WTC11 (cell line): ENCODE results near the gene CFAP251. TPM values are rescaled to one million over a fixed set of nuclear protein-coding genes. Genes with fewer than 3 reads are reported as not detected.

ENCODE experiments used
- ATAC-seq: fragments of 200-7000 bp; cut with Tn5 transposase; 2 replicates; pipeline ENCODE4 v1.10.0; 2021; ENCODE audit warnings: mild to moderate bottlenecking, moderate library complexity
- CTCF ChIA-PET: fragments of 300-600 bp; sonication (Branson Sonifier 250); formaldehyde crosslinking; loops from one replicate; lab custom pipeline; 2021; ENCODE audit warnings: antibody characterized with exemption; lab: Charles Lee
- POLR2A ChIA-PET: fragments of 350-600 bp; sonication (Branson Sonifier 250); formaldehyde crosslinking; loops from one replicate; lab custom pipeline; 2021; ENCODE audit warnings: antibody characterized with exemption; lab: Charles Lee
- DNase-seq: peaks from one replicate; pipeline ENCODE4 v3.0.0; 2021; ENCODE audit warnings: low spot score
- H3K27ac Mint-ChIP-seq: 2 replicates; pipeline ENCODE4 v1.8.0; 2021; ENCODE audit warnings: mixed read lengths
- H3K27me3 Mint-ChIP-seq: 2 replicates; pipeline ENCODE4 v1.8.0; 2021; ENCODE audit warnings: low read depth, mild to moderate bottlenecking, moderate library complexity, mixed read lengths
- H3K36me3 Mint-ChIP-seq: 2 replicates; pipeline ENCODE4 v1.8.0; 2021; ENCODE audit warnings: mixed read lengths
- H3K4me1 Mint-ChIP-seq: 2 replicates; pipeline ENCODE4 v1.8.0; 2022; ENCODE audit warnings: mixed read lengths
- H3K4me3 Mint-ChIP-seq: 2 replicates; pipeline ENCODE4 v1.8.0; 2021; ENCODE audit warnings: mild to moderate bottlenecking, moderate library complexity, mixed read lengths
- H3K9me3 Mint-ChIP-seq: 2 replicates; pipeline ENCODE4 v1.8.0; 2021; ENCODE audit warnings: mixed read lengths
- CREB1 ChIP-seq: sonication (generic); formaldehyde crosslinking; IDR thresholded peaks from 2 replicates; pipeline ENCODE4 v1.8.0; 2023; ENCODE audit warnings: mild to moderate bottlenecking, missing genetic modification reagents
- ELF4 ChIP-seq: sonication (generic); formaldehyde crosslinking; IDR thresholded peaks from 2 replicates; pipeline ENCODE4 v1.8.1; 2022; ENCODE audit warnings: low read depth, mild to moderate bottlenecking, moderate library complexity, missing genetic modification reagents
- TCF7 ChIP-seq: sonication (generic); formaldehyde crosslinking; IDR thresholded peaks from 2 replicates; pipeline ENCODE4 v1.8.0; 2022; ENCODE audit warnings: mild to moderate bottlenecking, low read depth, missing genetic modification reagents, moderate library complexity
- ZBTB21 ChIP-seq: sonication (generic); formaldehyde crosslinking; IDR thresholded peaks from 2 replicates; pipeline ENCODE4 v1.8.1; 2023; ENCODE audit warnings: mild to moderate bottlenecking, missing genetic modification reagents, borderline replicate concordance
- ZNF416 ChIP-seq: fragments of 250-450 bp; sonication (Bioruptor Pico); IDR thresholded peaks from 2 replicates; pipeline ENCODE4 v1.9.0; 2021; ENCODE audit warnings: mild to moderate bottlenecking, inconsistent platforms
- total RNA-seq: library from RNA; stranded (reverse); gene quantifications from 3 replicates; pipeline ENCODE4 v1.2.3, GENCODE V29; 2021
- TF ChIP-seq, protein P1 (sequence below): sonication (generic); formaldehyde crosslinking; IDR thresholded peaks from 2 replicates; pipeline ENCODE4 v1.8.1; 2022; ENCODE audit warnings: low read depth, missing genetic modification reagents, borderline replicate concordance
- TF ChIP-seq, protein P2 (sequence below): sonication (generic); formaldehyde crosslinking; IDR thresholded peaks from 2 replicates; pipeline ENCODE4 v1.8.1; 2023; ENCODE audit warnings: mild to moderate bottlenecking, missing genetic modification reagents, moderate library complexity
- TF ChIP-seq, protein P3 (sequence below): sonication (generic); formaldehyde crosslinking; IDR thresholded peaks from 2 replicates; pipeline ENCODE4 v1.8.0; 2022; ENCODE audit warnings: mild to moderate bottlenecking, missing genetic modification reagents
- TF ChIP-seq, protein P4 (sequence below): sonication (generic); formaldehyde crosslinking; IDR thresholded peaks from 2 replicates; pipeline ENCODE4 v1.8.0; 2022; ENCODE audit warnings: mild to moderate bottlenecking, missing genetic modification reagents
- TF ChIP-seq, protein P5 (sequence below): sonication (generic); formaldehyde crosslinking; IDR thresholded peaks from 2 replicates; pipeline ENCODE4 v1.8.1; 2023; ENCODE audit warnings: mild to moderate bottlenecking, missing genetic modification reagents, moderate library complexity
- TF ChIP-seq, protein P6 (sequence below): sonication (generic); formaldehyde crosslinking; IDR thresholded peaks from 2 replicates; pipeline ENCODE4 v1.8.0; 2022; ENCODE audit warnings: mild to moderate bottlenecking, missing genetic modification reagents
- TF ChIP-seq, protein P7 (sequence below): fragments of 250-450 bp; sonication (Bioruptor Pico); IDR thresholded peaks from 2 replicates; pipeline ENCODE4 v1.9.0; 2021; ENCODE audit warnings: mild to moderate bottlenecking
- TF ChIP-seq, protein P8 (sequence below): fragments of 250-450 bp; sonication (Bioruptor Pico); IDR thresholded peaks from 2 replicates; pipeline ENCODE4 v1.9.0; 2021; ENCODE audit warnings: mild to moderate bottlenecking, borderline replicate concordance

CFAP251 gene
- total RNA-seq, 1 experiment from 2014 or later = 3.1 TPM

DNA sequence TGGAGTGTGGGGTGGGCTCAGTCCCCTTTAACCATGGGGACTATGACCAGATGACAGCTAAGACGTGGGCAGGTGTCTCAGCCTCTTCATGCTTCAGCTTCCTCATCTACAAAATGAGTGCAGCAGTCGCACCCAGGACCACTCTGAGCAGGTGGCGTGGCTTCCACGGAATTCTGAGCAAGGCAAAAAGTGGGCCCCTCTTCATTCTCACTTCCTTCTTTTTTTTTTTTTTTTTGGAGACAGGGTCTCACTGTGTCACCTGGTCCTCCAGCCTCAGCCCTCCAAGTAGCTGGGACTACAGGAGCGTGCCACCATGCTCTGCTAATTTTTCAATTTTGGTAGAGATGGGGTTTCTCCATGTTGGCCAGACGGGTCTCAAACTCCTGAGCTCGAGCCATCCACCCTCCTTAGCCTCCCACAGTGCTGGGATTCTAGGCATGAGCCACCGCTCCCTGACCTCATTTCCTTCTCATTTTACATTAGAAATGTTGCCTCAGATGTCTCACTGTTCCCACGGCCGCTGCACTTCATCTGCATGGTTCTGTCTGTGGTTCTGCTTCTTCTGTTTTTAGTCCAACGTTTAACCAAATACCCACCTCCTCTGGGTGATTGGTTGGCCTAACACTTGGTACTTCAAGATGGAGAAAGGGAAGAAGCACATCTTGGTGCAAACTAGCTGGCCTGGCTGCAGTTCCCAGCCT, 61.9 kb downstream of the CFAP251 start:
- CTCF ChIA-PET = interaction anchor here (0.7 to 2.3 kb wide), 3 partner anchors 9 to 62 kb away, joined by 3 to 8 read pairs (median 4); partner anchors contain the start of gene CFAP251
- no peak for ATAC-seq
- no peaks in the 10 kb centered on the region for H3K9me3 Mint-ChIP-seq
- H3K27ac Mint-ChIP-seq = 0 out of 2 replicates have a peak overlapping the region, but pooled peaks have one; percentile 59
- no peak overlapping the region for H3K4me3 Mint-ChIP-seq
- POLR2A ChIA-PET = interaction anchor here (0.7 kb wide), 1 partner anchor 17 kb away, joined by 5 read pairs; no protein-coding TSS in a partner anchor
- no peak for TF ChIP-seq CREB1 (CRISPR knock-in tag)
- TF ChIP-seq ZBTB21 (CRISPR knock-in tag) = no peak
- TF ChIP-seq, protein P1, sequence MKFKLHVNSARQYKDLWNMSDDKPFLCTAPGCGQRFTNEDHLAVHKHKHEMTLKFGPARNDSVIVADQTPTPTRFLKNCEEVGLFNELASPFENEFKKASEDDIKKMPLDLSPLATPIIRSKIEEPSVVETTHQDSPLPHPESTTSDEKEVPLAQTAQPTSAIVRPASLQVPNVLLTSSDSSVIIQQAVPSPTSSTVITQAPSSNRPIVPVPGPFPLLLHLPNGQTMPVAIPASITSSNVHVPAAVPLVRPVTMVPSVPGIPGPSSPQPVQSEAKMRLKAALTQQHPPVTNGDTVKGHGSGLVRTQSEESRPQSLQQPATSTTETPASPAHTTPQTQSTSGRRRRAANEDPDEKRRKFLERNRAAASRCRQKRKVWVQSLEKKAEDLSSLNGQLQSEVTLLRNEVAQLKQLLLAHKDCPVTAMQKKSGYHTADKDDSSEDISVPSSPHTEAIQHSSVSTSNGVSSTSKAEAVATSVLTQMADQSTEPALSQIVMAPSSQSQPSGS (CRISPR knock-in tag) = no peak
- TF ChIP-seq, protein P2, sequence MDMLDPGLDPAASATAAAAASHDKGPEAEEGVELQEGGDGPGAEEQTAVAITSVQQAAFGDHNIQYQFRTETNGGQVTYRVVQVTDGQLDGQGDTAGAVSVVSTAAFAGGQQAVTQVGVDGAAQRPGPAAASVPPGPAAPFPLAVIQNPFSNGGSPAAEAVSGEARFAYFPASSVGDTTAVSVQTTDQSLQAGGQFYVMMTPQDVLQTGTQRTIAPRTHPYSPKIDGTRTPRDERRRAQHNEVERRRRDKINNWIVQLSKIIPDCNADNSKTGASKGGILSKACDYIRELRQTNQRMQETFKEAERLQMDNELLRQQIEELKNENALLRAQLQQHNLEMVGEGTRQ (CRISPR knock-in tag) = no peak
- TF ChIP-seq, protein P3, sequence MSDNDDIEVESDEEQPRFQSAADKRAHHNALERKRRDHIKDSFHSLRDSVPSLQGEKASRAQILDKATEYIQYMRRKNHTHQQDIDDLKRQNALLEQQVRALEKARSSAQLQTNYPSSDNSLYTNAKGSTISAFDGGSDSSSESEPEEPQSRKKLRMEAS = 0 out of 2 replicates have a peak, but pooled peaks have one; percentile 17
- TF ChIP-seq ZNF416 (CRISPR knock-in tag) = no peak
- no peak for DNase-seq
- peaks cover 7% of the 10 kb centered on the region for H3K4me1 Mint-ChIP-seq
- no peaks in the 10 kb centered on the region for H3K27me3 Mint-ChIP-seq
- no peaks in the 10 kb centered on the region for H3K36me3 Mint-ChIP-seq

DNA sequence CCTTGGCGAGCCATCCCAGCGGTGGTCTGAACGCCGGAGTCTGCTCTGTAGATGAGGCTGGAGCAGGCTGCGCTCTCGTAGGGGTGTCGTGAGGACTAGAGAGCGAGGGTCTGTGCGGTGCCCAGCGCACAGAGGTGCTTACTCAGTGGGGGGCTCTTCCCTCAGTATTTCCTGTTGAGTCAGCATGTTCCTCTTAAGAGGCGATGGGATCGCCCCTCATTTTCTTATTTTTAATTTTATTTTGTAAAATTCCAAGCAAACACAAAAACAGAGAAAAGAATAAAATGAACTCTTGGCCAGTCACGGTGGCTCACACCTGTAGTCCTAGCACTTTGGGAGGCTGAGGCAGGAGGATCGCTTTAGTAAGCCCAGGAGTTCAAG, 62.5 kb downstream of the CFAP251 start:
- Mint-ChIP-seq H3K9me3 (no peaks in the 10 kb centered on the region), H3K27me3 (no peaks in the 10 kb centered on the region), H3K4me1 (peaks cover 6% of the 10 kb centered on the region), H3K36me3 (no peaks in the 10 kb centered on the region), H3K27ac (0 out of 2 replicates have a peak overlapping the region, but pooled peaks have one; percentile 59), H3K4me3 (no peak overlapping the region)
- ChIA-PET POLR2A (interaction anchor here (0.7 kb wide), 1 partner anchor 18 kb away, joined by 5 read pairs; no protein-coding TSS in a partner anchor), CTCF (interaction anchor here (0.7 to 2.3 kb wide), 3 partner anchors 9 to 62 kb away, joined by 3 to 8 read pairs (median 4); partner anchors contain the start of gene CFAP251)
- TF ChIP-seq, protein P4, sequence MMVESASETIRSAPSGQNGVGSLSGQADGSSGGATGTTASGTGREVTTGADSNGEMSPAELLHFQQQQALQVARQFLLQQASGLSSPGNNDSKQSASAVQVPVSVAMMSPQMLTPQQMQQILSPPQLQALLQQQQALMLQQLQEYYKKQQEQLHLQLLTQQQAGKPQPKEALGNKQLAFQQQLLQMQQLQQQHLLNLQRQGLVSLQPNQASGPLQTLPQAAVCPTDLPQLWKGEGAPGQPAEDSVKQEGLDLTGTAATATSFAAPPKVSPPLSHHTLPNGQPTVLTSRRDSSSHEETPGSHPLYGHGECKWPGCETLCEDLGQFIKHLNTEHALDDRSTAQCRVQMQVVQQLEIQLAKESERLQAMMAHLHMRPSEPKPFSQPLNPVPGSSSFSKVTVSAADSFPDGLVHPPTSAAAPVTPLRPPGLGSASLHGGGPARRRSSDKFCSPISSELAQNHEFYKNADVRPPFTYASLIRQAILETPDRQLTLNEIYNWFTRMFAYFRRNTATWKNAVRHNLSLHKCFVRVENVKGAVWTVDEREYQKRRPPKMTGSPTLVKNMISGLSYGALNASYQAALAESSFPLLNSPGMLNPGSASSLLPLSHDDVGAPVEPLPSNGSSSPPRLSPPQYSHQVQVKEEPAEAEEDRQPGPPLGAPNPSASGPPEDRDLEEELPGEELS (CRISPR knock-in tag) = no peak
- no peak for TF ChIP-seq ELF4
- TF ChIP-seq, protein P5, sequence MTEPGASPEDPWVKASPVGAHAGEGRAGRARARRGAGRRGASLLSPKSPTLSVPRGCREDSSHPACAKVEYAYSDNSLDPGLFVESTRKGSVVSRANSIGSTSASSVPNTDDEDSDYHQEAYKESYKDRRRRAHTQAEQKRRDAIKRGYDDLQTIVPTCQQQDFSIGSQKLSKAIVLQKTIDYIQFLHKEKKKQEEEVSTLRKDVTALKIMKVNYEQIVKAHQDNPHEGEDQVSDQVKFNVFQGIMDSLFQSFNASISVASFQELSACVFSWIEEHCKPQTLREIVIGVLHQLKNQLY (CRISPR knock-in tag) = no peak
- TF ChIP-seq ZBTB21 (CRISPR knock-in tag) = no peak
- TF ChIP-seq, protein P6, sequence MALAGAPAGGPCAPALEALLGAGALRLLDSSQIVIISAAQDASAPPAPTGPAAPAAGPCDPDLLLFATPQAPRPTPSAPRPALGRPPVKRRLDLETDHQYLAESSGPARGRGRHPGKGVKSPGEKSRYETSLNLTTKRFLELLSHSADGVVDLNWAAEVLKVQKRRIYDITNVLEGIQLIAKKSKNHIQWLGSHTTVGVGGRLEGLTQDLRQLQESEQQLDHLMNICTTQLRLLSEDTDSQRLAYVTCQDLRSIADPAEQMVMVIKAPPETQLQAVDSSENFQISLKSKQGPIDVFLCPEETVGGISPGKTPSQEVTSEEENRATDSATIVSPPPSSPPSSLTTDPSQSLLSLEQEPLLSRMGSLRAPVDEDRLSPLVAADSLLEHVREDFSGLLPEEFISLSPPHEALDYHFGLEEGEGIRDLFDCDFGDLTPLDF = no peak
- TF ChIP-seq, protein P7, sequence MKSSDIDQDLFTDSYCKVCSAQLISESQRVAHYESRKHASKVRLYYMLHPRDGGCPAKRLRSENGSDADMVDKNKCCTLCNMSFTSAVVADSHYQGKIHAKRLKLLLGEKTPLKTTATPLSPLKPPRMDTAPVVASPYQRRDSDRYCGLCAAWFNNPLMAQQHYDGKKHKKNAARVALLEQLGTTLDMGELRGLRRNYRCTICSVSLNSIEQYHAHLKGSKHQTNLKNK (CRISPR knock-in tag) = no peak
- no peak for TF ChIP-seq TCF7 (CRISPR knock-in tag)
- TF ChIP-seq, protein P8, sequence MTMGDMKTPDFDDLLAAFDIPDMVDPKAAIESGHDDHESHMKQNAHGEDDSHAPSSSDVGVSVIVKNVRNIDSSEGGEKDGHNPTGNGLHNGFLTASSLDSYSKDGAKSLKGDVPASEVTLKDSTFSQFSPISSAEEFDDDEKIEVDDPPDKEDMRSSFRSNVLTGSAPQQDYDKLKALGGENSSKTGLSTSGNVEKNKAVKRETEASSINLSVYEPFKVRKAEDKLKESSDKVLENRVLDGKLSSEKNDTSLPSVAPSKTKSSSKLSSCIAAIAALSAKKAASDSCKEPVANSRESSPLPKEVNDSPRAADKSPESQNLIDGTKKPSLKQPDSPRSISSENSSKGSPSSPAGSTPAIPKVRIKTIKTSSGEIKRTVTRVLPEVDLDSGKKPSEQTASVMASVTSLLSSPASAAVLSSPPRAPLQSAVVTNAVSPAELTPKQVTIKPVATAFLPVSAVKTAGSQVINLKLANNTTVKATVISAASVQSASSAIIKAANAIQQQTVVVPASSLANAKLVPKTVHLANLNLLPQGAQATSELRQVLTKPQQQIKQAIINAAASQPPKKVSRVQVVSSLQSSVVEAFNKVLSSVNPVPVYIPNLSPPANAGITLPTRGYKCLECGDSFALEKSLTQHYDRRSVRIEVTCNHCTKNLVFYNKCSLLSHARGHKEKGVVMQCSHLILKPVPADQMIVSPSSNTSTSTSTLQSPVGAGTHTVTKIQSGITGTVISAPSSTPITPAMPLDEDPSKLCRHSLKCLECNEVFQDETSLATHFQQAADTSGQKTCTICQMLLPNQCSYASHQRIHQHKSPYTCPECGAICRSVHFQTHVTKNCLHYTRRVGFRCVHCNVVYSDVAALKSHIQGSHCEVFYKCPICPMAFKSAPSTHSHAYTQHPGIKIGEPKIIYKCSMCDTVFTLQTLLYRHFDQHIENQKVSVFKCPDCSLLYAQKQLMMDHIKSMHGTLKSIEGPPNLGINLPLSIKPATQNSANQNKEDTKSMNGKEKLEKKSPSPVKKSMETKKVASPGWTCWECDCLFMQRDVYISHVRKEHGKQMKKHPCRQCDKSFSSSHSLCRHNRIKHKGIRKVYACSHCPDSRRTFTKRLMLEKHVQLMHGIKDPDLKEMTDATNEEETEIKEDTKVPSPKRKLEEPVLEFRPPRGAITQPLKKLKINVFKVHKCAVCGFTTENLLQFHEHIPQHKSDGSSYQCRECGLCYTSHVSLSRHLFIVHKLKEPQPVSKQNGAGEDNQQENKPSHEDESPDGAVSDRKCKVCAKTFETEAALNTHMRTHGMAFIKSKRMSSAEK = no peak
- DNase-seq (no peak), ATAC-seq (no peak)
